Mesendoderm (in vitro differentiated cells): Measurements from ENCODE around the gene BMPER.

ENCODE experiments used
- DNase-seq: peaks from one replicate; pipeline ENCODE4 v3.0.0; 2013
- H2AK5ac ChIP-seq: 2 replicates; pipeline ENCODE4 v1.6.1; 2013; ENCODE audit warnings: low read length, inconsistent platforms
- H2BK120ac ChIP-seq: 2 replicates; pipeline ENCODE4 v1.6.1; 2013; ENCODE audit warnings: low read depth, mild to moderate bottlenecking, low read length, moderate library complexity, mixed read lengths
- H2BK15ac ChIP-seq: replicated peaks from 2 replicates; pipeline ENCODE4 v1.6.1; 2013; ENCODE audit warnings: low read depth, mild to moderate bottlenecking, moderate library complexity
- H2BK5ac ChIP-seq: 2 replicates; pipeline ENCODE4 v1.6.1; 2013; ENCODE audit warnings: low read length, inconsistent platforms
- H3K18ac ChIP-seq: 2 replicates; pipeline ENCODE4 v1.6.1; 2013; ENCODE audit warnings: mild to moderate bottlenecking, low read length, mixed read lengths
- H3K23ac ChIP-seq: one replicate; pipeline ENCODE4 v1.6.1; 2013; ENCODE audit warnings: low read length
- H3K27ac ChIP-seq: 2 replicates; pipeline ENCODE4 v1.5.1; 2013; ENCODE audit warnings: low read depth, mild to moderate bottlenecking, inconsistent platforms, low read length, moderate library complexity
- H3K27me3 ChIP-seq: 2 replicates; pipeline ENCODE4 v1.6.1; 2013; ENCODE audit warnings: low read length, control low read depth, mild to moderate bottlenecking, inconsistent platforms; ENCODE audit not compliant: insufficient read depth, poor library complexity
- H3K36me3 ChIP-seq: 2 replicates; pipeline ENCODE4 v1.6.1; 2013; ENCODE audit warnings: low read length, inconsistent platforms; ENCODE audit not compliant: control insufficient read depth, insufficient read depth
- H3K4ac ChIP-seq: one replicate; pipeline ENCODE4 v1.6.1; 2013; ENCODE audit warnings: low read depth, mild to moderate bottlenecking, low read length, moderate library complexity
- H3K4me1 ChIP-seq: 2 replicates; pipeline ENCODE4 v1.6.1; 2013; ENCODE audit warnings: low read depth, low read length, inconsistent platforms; ENCODE audit not compliant: control insufficient read depth
- H3K4me2 ChIP-seq: 2 replicates; pipeline ENCODE4 v1.6.1; 2013; ENCODE audit warnings: low read length
- H3K4me3 ChIP-seq: 2 replicates; pipeline ENCODE4 v1.5.1; 2013; ENCODE audit warnings: mild to moderate bottlenecking, low read length
- H3K56ac ChIP-seq: one replicate; pipeline ENCODE4 v1.6.1; 2013; ENCODE audit warnings: low read length
- H3K79me1 ChIP-seq: 2 replicates; pipeline ENCODE4 v1.6.1; 2013; ENCODE audit warnings: low read length, inconsistent platforms
- H3K79me2 ChIP-seq: 2 replicates; pipeline ENCODE4 v1.6.1; 2013; ENCODE audit warnings: mild to moderate bottlenecking, low read length; ENCODE audit not compliant: control insufficient read depth, insufficient read depth
- H3K9ac ChIP-seq: 2 replicates; pipeline ENCODE4 v1.6.1; 2013; ENCODE audit warnings: low read length, inconsistent platforms
- H4K5ac ChIP-seq: one replicate; pipeline ENCODE4 v1.6.1; 2013; ENCODE audit warnings: low read length
- H4K8ac ChIP-seq: one replicate; pipeline ENCODE4 v1.6.1; 2013; ENCODE audit warnings: low read depth, mild to moderate bottlenecking, control low read depth, low read length, moderate library complexity
- WGBS: extraction: QIAGEN DNeasy Blood & Tissue Kit; methylation state at CpG from one replicate; pipeline ENCODE4 v1.1.7; 2013; ENCODE audit warnings: low lambda C conversion rate, missing lambda C conversion rate; ENCODE audit not compliant: insufficient coverage; ENCODE audit errors: extremely low coverage; 5-methylcytosine and 5-hydroxymethylcytosine counted together

The BMPER gene

GRCh38 chr7:34022626-34023025, 117.3 kb downstream of the BMPER start:
- no peak overlapping the region for H3K56ac ChIP-seq
- H3K4me3 ChIP-seq = no peak overlapping the region
- no peaks in the 10 kb centered on the region for H3K79me2 ChIP-seq
- H3K23ac ChIP-seq = no peak overlapping the region
- no peaks in the 10 kb centered on the region for H3K36me3 ChIP-seq
- H3K79me1 ChIP-seq = no peaks in the 10 kb centered on the region
- no peak overlapping the region for H4K5ac ChIP-seq
- H4K8ac ChIP-seq = no peak overlapping the region
- no peak overlapping the region for H3K18ac ChIP-seq
- H3K27ac ChIP-seq = no peak overlapping the region
- no peak overlapping the region for H3K4ac ChIP-seq
- H2BK15ac ChIP-seq = no peak overlapping the region
- H2BK120ac ChIP-seq = no peak overlapping the region
- H3K4me1 ChIP-seq = no peaks in the 10 kb centered on the region
- no peaks in the 10 kb centered on the region for H3K27me3 ChIP-seq
- no peak overlapping the region for H2BK5ac ChIP-seq
- H3K4me2 ChIP-seq = no peak overlapping the region
- DNase-seq = no peak
- H3K9ac ChIP-seq = no peak overlapping the region
- H2AK5ac ChIP-seq = no peak overlapping the region
- no CpG with 5 or more reads among the region's 5 CpGs for WGBS

- no peak overlapping the region for H3K4me2 ChIP-seq
- no peak overlapping the region for H3K23ac ChIP-seq
- H3K27ac ChIP-seq = no peak overlapping the region
- peak; percentile 13 for DNase-seq
- no peak overlapping the region for H3K9ac ChIP-seq
- no peak overlapping the region for H2BK5ac ChIP-seq
- no peak overlapping the region for H3K4ac ChIP-seq
- no peak overlapping the region for H2BK15ac ChIP-seq
- no peaks in the 10 kb centered on the region for H3K27me3 ChIP-seq
- H3K18ac ChIP-seq = no peak overlapping the region
- no peaks in the 10 kb centered on the region for H3K79me1 ChIP-seq
- H3K56ac ChIP-seq = no peak overlapping the region
- H3K79me2 ChIP-seq = no peaks in the 10 kb centered on the region
- H2AK5ac ChIP-seq = no peak overlapping the region
- no peaks in the 10 kb centered on the region for H3K36me3 ChIP-seq
- no peak overlapping the region for H4K8ac ChIP-seq
- no peak overlapping the region for H4K5ac ChIP-seq
- no peak overlapping the region for H2BK120ac ChIP-seq
- no peak overlapping the region for H3K4me3 ChIP-seq
- WGBS = no CpG with 5 or more reads among the region's 5 CpGs
- H3K4me1 ChIP-seq = no peaks in the 10 kb centered on the region
These were observed 120.3 kb downstream of the BMPER start for GRCh38 chr7:34025600-34025999.

GRCh38 chr7:34026481-34027190, 121.3 kb downstream of the BMPER start:
- Histone ChIP-seq H3K56ac (no peak overlapping the region), H3K23ac (no peak overlapping the region), H2BK120ac (no peak overlapping the region), H2BK5ac (no peak overlapping the region), H3K79me2 (no peaks in the 10 kb centered on the region), H3K79me1 (no peaks in the 10 kb centered on the region), H4K5ac (no peak overlapping the region), H3K4ac (no peak overlapping the region), H3K4me3 (no peak overlapping the region), H2BK15ac (no peak overlapping the region), H3K18ac (no peak overlapping the region), H3K27me3 (no peaks in the 10 kb centered on the region), H3K4me1 (no peaks in the 10 kb centered on the region), H2AK5ac (no peak overlapping the region), H3K36me3 (no peaks in the 10 kb centered on the region), H4K8ac (no peak overlapping the region), H3K4me2 (no peak overlapping the region), H3K9ac (no peak overlapping the region), H3K27ac (no peak overlapping the region)
- no CpG with 5 or more reads among the region's 4 CpGs for WGBS
- DNase-seq = no peak

GRCh38 chr7:34031156-34031555, 125.8 kb downstream of the BMPER start:
- DNase-seq = no peak
- WGBS = no CpG with 5 or more reads among the region's 2 CpGs

DNA sequence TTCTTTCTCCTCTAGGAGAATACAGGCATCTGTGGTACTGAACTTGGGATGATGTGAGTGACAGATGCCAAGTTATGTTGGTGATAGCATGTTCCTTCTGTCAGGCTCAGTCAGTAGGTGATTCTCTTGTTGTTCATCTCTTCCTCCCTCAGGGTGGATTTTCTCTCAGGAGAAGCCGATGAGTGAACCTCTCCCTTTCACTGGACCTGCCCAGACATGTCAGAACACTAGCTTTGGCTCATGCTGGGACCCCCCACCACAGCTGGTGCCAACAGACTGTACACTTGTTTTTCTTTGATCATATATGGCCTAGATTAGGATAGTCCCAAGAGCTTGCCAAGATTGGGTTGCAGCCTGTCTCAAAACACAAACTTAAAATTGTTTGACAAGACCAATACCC, 129.4 kb downstream of the BMPER start:
- Histone ChIP-seq H2BK15ac (no peak overlapping the region), H3K18ac (no peak overlapping the region), H3K27me3 (no peaks in the 10 kb centered on the region), H4K8ac (no peak overlapping the region), H3K79me1 (no peaks in the 10 kb centered on the region), H2AK5ac (no peak overlapping the region), H4K5ac (no peak overlapping the region), H3K4me1 (peaks cover 5% of the 10 kb centered on the region), H3K4me3 (no peak overlapping the region), H3K79me2 (no peaks in the 10 kb centered on the region), H3K9ac (no peak overlapping the region), H3K4me2 (no peak overlapping the region), H2BK120ac (peak overlapping the region; percentile 4), H3K23ac (no peak overlapping the region), H3K4ac (no peak overlapping the region), H2BK5ac (no peak overlapping the region), H3K27ac (no peak overlapping the region), H3K56ac (no peak overlapping the region), H3K36me3 (no peaks in the 10 kb centered on the region)
- no CpG with 5 or more reads among the region's 1 CpG for WGBS
- DNase-seq = no peak

More at GRCh38 chr7:34031156-34031555, 125.8 kb downstream of the BMPER start:
- no peak overlapping the region for H4K5ac ChIP-seq
- H3K4me2 ChIP-seq = no peak overlapping the region
- H3K9ac ChIP-seq = no peak overlapping the region
- no peak overlapping the region for H2AK5ac ChIP-seq
- H3K4me3 ChIP-seq = no peak overlapping the region
- no peak overlapping the region for H2BK5ac ChIP-seq
- no peak overlapping the region for H3K27ac ChIP-seq
- no peak overlapping the region for H2BK15ac ChIP-seq
- no peaks in the 10 kb centered on the region for H3K79me2 ChIP-seq
- no peak overlapping the region for H3K23ac ChIP-seq
- no peaks in the 10 kb centered on the region for H3K79me1 ChIP-seq
- H2BK120ac ChIP-seq = no peak overlapping the region
- no peak overlapping the region for H3K4ac ChIP-seq
- no peak overlapping the region for H3K56ac ChIP-seq
- H3K27me3 ChIP-seq = no peaks in the 10 kb centered on the region
- H3K36me3 ChIP-seq = no peaks in the 10 kb centered on the region
- H4K8ac ChIP-seq = no peak overlapping the region
- H3K18ac ChIP-seq = no peak overlapping the region
- peaks cover 4% of the 10 kb centered on the region for H3K4me1 ChIP-seq
